GM13977 (cell line): ENCODE measurements around the gene DNMT3A.

ENCODE experiments used
- DNase-seq: peaks from one replicate; pipeline ENCODE4 v3.0.0; 2012; ENCODE audit warnings: low spot score
- CTCF ChIP-seq: IDR thresholded peaks from 2 replicates; pipeline ENCODE4 v1.5.1; 2012; ENCODE audit warnings: mild to moderate bottlenecking, control low read depth; ENCODE audit not compliant: insufficient read depth; ENCODE audit errors: extremely low read depth, missing control alignments
- in situ Hi-C: fragments of 300-500 bp; cut with MboI; formaldehyde crosslinking; loops from one replicate; pipeline ENCODE4 v1.12.0; 2022; ENCODE audit warnings: low sequenced_read_pairs, low pct_unique_long_range_greater_than_20kb, mixed read lengths, inconsistent platforms; ENCODE audit not compliant: unreplicated experiment

Gene DNMT3A

GRCh38 chr2:25257931-25258846, 83.5 kb downstream of the DNMT3A start:
- no peak for DNase-seq
- in situ Hi-C loops, result no loop called here
- TF ChIP-seq CTCF, result no peak

- TF ChIP-seq CTCF, result no peak
- in situ Hi-C loops, result no loop called here
- DNase-seq, result no peak
These were observed 84.6 kb downstream of the DNMT3A start for GRCh38 chr2:25257032-25257552.

- TF ChIP-seq CTCF, result no peak
- no peak for DNase-seq
- in situ Hi-C loops, result no loop called here
These were observed 85.2 kb downstream of the DNMT3A start for GRCh38 chr2:25256488-25256875.

- DNase-seq, result no peak
These were observed 85.8 kb downstream of the DNMT3A start for GRCh38 chr2:25255745-25256487.

GRCh38 chr2:25254961-25255360, 86.8 kb downstream of the DNMT3A start:
- in situ Hi-C loops, result no loop called here
- DNase-seq, result no peak
- TF ChIP-seq CTCF, result no peak

More at GRCh38 chr2:25255745-25256487, 85.8 kb downstream of the DNMT3A start:
- in situ Hi-C loops, result no loop called here
- TF ChIP-seq CTCF, result no peak

GRCh38 chr2:25253153-25253626, 88.5 kb downstream of the DNMT3A start:
- DNase-seq, result no peak
- in situ Hi-C loops, result no loop called here
- no peak for TF ChIP-seq CTCF
